NCI-H1930 (cell line): ENCODE measurements around the gene KCNF1.

Experiments
- DNase-seq, 2 experiments: peaks; one replicate each; lab custom pipeline; 2025; lab: John Stamatoyannopoulos, UW

KCNF1 gene

GRCh38 chr2:10880586-10881321, 31.0 kb upstream of the KCNF1 start:
- DNase-seq: no peak

GRCh38 chr2:10882568-10882967, 29.2 kb upstream of the KCNF1 start:
- no peak for DNase-seq

DNA sequence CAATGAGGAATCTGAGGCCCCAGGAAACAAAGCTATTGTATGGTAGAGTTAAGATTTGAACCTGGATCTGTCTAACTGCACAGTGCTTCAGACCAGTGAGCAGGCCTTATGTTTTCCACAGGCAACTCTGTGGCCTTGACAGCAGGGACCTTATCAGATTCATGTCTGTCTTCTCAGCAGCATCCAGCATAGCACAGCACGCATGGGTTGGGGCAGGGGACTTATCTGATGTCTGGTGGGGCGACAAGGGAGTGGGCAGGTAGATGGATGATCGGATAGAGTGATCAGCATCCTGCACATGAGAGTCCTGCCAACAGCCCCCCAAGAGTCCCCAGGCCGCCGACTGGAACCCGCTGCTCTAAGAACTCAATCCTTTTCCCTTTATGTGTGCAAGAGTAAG, 28.7 kb upstream of the KCNF1 start:
- DNase-seq: no peak

- DNase-seq: no peak
These were observed 27.8 kb upstream of the KCNF1 start for GRCh38 chr2:10883801-10884478.

DNA sequence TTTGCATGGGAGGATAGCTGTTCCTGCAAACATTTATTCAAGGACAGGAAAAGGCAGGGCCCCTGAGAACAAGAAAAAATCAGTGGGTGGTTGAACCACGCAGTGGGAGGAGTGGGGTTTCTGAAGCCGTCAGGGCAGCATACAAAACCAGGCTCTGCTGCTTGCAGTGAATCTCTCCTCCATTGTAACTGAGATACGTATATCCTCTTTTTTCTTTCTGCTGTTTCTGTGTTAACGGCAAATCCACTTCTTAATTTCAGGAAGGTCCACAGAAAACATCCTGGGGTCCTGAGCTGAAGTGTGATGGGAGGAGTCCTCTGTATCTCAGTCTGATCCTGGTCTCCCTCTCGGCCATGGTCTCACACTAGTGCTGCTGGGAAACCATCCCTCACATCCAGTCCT, 27.2 kb upstream of the KCNF1 start:
- DNase-seq: no peak

DNA sequence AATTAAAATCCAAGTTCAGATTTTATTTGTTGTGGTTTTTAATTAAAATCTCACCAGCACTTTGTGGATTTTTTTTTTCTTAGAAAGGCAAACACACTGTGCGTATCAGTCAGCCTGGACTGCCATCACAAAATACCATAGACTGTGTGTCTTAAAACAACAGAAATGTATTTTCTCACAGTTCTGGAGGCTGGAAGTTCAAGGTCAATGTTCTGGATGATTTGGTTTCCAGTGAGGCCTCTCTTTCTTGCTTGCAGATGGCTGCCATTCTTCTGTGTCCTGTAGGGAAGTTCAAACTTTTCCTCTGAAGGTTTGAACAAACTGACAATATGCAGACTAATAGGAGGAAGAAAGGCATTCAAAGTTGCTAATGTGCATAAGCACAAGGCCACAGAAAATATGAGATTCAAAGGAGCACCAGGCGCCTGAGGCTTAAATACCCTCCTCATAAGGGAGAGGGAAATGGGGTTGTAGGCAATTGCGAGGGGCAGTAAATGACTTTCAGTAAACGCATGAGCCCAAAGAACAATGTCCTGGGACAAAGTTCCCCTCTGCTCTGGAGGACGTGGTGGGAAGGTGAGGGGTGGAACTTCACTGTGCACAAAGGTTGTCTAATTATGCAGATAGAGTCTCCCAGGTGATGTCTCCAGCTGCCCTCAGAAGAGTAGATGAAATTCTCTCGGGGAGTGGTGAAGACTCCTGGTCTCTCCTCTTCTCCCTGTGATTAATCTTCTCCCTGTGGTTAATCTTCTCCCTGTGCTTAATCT, 26.5 kb upstream of the KCNF1 start:
- DNase-seq: no peak

GRCh38 chr2:10887476-10887875, 24.3 kb upstream of the KCNF1 start:
- DNase-seq: no peak

DNA sequence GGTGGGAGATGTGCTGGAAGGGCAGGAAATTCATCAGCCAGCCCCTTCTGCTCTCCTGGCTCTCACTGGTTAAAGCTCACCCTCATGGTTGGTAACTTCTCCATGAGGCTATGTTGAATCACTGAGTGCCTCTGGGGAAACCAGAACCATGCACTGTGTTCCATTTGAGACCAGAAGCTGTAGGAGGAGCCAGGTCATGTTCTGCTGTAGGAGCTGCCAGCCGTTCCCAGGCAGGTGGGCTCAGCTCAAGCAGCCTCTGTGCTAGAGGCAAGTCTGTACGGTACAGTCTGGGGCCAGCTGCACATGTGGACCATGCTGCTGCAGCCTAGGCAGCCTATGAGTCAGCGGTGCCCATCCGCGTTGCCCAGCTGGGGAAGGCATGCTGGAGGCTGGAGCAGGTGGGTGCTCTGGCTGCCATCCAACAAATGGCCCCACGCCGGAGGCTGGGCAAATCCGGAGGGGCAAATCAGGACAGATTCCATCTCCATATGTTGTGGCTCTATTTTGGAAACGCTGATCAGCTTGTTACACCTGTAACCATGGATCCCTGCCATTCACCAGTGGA, 22.0 kb upstream of the KCNF1 start:
- no peak for DNase-seq

DNA sequence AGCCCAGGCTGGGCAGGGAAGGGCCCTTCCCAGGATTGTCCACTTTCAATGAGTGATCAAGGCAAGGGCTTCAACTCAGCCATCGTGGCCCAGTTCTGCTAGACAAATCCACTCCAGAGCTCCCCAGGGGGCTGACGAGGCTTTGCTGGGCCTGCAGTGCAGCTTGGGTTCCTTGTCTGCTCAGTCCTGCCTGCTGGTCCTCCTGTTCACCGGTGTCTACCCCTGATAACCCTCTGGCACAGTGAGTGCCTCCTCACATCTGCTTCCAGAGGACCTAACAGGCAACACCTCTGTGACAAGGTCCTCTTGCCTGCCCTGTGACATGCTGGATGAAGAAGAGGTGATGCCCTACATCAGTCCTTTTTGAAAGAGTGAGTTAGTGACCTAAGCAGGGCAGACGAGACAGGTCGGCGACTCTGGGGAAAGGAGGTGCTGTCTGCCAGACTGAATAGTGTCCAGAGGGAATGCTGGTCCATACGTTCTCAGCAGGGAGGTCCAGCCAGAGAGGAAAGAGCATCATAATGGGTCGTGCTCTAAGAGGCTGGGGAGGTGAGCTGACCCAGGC, 20.9 kb upstream of the KCNF1 start:
- no peak for DNase-seq

- DNase-seq: no peak
These were observed 20.3 kb upstream of the KCNF1 start for GRCh38 chr2:10891390-10891789.

GRCh38 chr2:10891848-10892247, 19.9 kb upstream of the KCNF1 start:
- no peak for DNase-seq

GRCh38 chr2:10892316-10892715, 19.4 kb upstream of the KCNF1 start:
- no peak for DNase-seq

DNA sequence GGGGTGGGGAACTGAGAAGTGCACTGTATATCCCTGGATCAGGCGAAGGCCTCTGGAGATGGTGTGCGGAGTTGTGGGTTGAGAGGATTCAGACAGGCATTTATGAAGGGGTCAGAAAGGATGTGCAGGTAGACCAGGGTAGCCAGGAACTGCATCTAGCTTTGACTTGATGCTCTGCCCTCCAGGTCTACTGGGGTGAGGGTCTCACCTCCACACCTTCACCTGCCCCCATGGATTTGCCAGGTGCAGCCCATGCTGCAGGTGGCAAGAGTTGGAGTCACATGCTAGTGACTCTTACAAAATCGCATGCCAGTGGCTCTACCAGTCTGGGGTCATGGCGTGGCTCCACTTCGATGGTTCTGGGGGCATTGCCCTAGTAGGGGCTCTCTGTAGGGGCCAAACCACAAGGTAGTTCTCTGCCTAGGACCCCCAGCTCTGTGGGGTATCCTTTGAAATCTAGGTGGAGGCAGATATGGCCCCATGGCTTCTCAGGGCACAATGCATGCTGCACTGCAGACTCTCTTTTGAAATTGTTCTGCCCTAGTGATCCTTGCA, 18.9 kb upstream of the KCNF1 start:
- no peak for DNase-seq

- no peak for DNase-seq
These were observed 17.3 kb upstream of the KCNF1 start for GRCh38 chr2:10894264-10894935.

DNA sequence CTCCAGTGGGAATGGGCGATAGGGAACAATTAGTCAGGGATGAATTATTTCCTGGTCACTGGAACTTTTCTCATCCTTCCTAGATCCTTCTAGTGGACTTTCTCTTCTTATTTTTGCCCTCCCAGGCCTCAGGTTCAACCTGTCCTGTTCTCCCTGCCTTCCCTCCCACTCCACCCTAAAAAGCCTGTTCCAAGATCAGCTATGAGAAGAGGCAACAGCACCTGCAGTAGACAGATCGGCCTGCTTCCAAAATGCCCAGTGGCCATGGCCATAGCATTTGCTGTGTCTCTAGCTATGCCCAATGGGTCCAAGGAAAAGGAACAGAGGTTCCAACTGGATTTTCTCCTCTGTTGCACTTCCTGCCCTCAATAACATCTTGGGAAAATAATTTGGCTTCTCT, 16.5 kb upstream of the KCNF1 start:
- DNase-seq: no peak

GRCh38 chr2:10897956-10898355, 13.8 kb upstream of the KCNF1 start:
- no peak for DNase-seq

DNA sequence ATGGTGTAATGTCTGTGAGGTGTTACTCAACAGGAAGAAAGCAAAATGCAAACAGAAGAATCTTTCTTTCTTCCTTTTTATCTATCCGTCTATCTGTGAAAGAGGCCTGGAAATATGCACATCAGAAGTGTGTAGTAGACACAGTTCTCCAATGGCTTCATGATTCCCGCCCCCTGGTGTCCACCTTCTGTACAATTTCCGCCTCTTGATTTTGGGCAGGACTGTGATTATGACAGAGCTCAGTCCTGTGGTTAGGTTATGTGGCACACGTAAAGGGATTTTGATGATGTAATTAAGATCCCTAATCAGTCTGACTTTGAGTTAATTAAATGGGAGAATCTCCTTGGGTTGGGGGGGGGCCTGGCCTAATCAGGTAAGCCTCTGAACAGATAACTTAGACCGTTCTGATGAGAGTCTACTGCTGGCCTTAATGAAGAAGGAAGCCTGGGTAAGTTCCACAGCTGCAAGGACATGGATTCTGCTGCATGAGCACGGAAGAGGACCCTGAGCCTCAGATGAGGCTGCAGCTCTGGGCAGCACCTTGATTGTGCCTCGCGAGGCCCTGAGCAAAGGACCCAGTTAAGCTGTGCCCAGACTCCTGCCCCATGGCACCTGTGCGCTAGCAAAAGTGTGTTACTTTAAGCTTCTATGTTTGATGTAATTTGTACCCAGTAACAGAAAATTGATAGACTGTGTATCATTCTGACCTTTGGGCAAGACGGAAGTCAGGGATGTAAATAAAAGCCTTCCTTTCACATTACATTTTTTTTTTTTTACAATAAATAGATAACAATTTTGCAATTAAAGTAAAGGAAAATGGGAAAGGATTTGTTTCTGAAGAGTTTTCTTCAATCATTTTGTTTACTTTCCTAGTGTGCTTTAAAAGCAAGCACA, 11.3 kb upstream of the KCNF1 start:
- DNase-seq: no peak

- DNase-seq: no peak
These were observed 10.4 kb upstream of the KCNF1 start for GRCh38 chr2:10901160-10901939.

- DNase-seq: no peak
These were observed 7.9 kb upstream of the KCNF1 start for GRCh38 chr2:10903861-10904210.

GRCh38 chr2:10904455-10904854, 7.3 kb upstream of the KCNF1 start:
- DNase-seq: no peak
